Dermis microvascular lymphatic vessel endothelial cell (primary cell): ENCODE measurements around the gene CLDN2. TPM values are rescaled to one million over a fixed set of nuclear protein-coding genes. Genes with fewer than 3 reads are reported as not detected.

ENCODE experiments used
- DNase-seq, 2 donors: peaks; one replicate each; pipeline versions ENCODE4 v3.0.0 to v3.0.0-alpha.2; 2010; ENCODE audit warnings: low read depth in 2 of 2
- total RNA-seq: library from RNA; depleted of rRNA; stranded (reverse); fragments of >200 nt; gene quantifications from 2 replicates; pipeline ENCODE4 v1.2.1, GENCODE V29; 2014

Gene CLDN2
- total RNA-seq, 1 donor from 2014 or later: not detected

GRCh38 chrX:106921637-106922036 lies 1.4 kb downstream of the CLDN2 start:
- DNase-seq: no peak

GRCh38 chrX:106927023-106927422 lies 6.8 kb downstream of the CLDN2 start:
- DNase-seq: no peak

DNA sequence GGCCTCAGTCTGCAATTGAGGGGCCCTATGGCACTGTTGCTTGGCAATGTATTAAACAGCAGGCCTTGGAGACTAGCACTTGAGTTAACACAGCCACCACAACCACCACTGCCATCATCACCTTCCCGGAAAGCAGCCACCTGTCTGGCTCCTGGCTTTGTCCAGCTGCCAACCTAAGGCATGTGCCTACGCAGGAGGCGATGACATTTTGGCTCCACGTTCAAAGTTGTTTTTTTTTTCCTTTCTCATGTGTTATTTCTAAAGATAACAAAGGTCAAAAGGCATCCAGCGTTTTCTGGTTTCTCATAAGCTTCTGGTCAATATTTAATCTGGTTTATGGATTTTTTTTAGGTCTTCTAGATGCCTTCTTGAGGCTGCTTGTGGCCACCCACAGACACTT lies 7.5 kb downstream of the CLDN2 start:
- DNase-seq: no peak

GRCh38 chrX:106928227-106928626 lies 8.0 kb downstream of the CLDN2 start:
- no peak for DNase-seq

- DNase-seq: no peak
Observed at GRCh38 chrX:106931831-106932491, 11.8 kb downstream of the CLDN2 start.

GRCh38 chrX:106932492-106932923 lies 12.3 kb downstream of the CLDN2 start:
- DNase-seq: no peak

- no peak for DNase-seq
Observed at GRCh38 chrX:106932960-106933537, 12.8 kb downstream of the CLDN2 start.

DNA sequence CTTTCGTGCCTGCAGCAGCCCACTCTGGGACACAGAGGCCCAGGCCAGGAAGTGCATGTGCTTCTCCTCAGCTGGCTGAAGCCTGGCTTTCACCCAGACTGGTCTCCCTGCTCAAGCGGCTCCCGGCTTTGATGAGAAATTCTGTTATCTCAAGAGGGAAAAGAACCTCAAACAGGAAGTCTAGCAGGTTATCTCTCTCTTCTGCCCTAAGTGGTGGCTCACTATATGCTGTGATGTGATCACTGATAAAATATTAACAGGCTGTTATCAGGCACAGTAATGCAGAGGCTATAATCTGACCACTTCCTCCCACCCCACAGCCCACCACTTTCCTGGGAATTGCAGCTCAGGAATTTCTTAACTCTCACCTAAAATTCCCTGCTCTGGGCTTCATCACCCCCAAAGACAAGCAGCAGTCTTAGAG lies 13.3 kb downstream of the CLDN2 start:
- DNase-seq: peak in 1 of 2 donors; percentile 9

- peak; percentile 7 to 34 for DNase-seq
Observed at GRCh38 chrX:106935175-106935574, 15.0 kb downstream of the CLDN2 start.

- DNase-seq: no peak
Observed at GRCh38 chrX:106936246-106936645, 16.0 kb downstream of the CLDN2 start.

DNA sequence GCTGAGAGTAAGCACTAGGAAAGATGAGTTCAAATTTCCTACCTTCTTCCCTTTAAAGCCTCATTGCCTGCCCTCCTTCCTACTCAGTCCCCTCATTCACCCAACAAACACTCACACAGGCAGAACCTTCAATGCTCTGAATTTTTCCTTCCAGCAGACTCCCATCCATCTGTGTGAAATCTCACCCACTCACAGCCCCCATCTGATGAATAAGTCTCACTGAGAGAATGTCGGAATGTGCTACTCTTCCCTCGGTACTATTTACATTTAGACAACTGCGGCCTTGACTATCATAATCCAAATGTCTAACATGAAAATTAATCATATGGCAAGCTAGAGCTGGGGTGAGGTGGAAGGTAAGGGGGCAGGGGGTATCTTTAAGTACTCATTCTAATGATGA lies 19.4 kb downstream of the CLDN2 start:
- DNase-seq: no peak

GRCh38 chrX:106940068-106940467 lies 19.9 kb downstream of the CLDN2 start:
- DNase-seq: no peak

- no peak for DNase-seq
Observed at GRCh38 chrX:106946464-106946863, 26.3 kb downstream of the CLDN2 start.

GRCh38 chrX:106948641-106949040 lies 28.4 kb downstream of the CLDN2 start:
- no peak for DNase-seq

GRCh38 chrX:106949366-106949765 lies 29.2 kb downstream of the CLDN2 start:
- DNase-seq: no peak

DNA sequence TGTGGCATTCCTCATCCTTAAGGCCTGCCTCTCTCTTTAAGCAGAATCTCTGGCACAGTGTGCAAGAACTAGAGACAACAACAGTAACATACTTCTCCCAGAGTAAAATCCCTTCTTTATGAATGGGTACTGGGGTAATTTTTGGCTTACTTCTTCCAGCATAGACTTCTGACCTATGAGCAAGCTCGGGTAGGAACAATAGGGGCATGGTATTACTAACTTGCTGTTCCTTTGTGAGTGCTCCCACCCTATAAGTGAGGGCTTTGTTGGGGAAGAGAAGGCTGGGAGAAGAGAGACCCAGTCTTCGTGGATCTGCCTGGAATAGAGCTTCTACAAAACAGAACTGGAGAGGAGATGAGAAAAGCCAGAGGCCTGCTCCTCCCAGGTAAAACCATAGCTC lies 30.2 kb downstream of the CLDN2 start:
- no peak for DNase-seq

DNA sequence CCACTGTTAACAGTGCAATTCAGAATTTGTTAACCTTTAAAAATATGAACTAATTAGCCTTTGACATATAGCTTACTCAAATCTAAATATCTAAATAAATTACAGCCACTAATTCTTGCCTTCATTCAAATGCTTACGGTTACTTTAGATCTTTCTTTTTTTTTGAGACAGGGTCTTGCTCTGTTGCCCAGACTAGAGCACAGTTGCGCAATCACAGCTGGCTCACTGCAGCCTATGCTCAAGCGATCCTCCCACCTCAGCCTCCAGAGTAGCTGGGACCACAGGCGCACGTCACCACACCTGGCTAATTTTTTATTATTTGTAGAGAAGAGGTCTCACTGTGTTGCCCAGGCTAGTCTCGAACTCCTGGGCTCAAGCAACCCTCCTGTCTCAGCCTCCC lies 31.0 kb downstream of the CLDN2 start:
- no peak for DNase-seq

- DNase-seq: no peak
Observed at GRCh38 chrX:106952089-106952488, 31.9 kb downstream of the CLDN2 start.

- no peak for DNase-seq
Observed at GRCh38 chrX:106952538-106952937, 32.3 kb downstream of the CLDN2 start.

DNA sequence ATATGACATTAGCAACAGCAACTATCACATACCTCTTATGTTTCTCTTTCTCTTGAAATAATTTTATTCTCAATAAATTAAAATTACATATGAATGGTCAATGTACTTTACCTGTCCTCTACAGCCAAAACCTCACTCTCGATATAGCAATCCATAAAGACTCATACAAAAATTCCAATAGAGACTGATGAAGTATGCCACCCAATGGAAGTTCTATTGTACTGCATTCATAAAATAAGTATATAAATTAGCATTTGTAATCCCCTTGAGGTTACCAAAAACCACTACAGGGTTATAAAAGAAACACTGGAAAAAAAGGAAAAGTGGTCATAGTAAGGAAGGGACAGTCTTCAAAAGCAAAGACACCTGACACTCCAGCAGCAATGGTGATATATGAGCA lies 32.8 kb downstream of the CLDN2 start:
- DNase-seq: peak; percentile 10 to 17

- no peak for DNase-seq
Observed at GRCh38 chrX:106954041-106954440, 33.8 kb downstream of the CLDN2 start.

GRCh38 chrX:106955004-106955772 lies 35.0 kb downstream of the CLDN2 start:
- no peak for DNase-seq

GRCh38 chrX:106957856-106958255 lies 37.7 kb downstream of the CLDN2 start:
- DNase-seq: no peak
